ENCODE measurements around the gene ZFHX3.
A peak's percentile ranks its signal among the peaks of the same experiment; 100 is the strongest.

Gene ZFHX3

GRCh38 chr16:72800524-72801161, 247.3 kb downstream of the ZFHX3 start:
- no peak for DNase-seq (ENCODE audit: low read depth, low spot score)

- no peak for DNase-seq (ENCODE audit: low read depth, low spot score)
Measured at GRCh38 chr16:72798264-72798663, 249.7 kb downstream of the ZFHX3 start.

GRCh38 chr16:72797621-72798020, 250.3 kb downstream of the ZFHX3 start:
- DNase-seq (ENCODE audit: low read depth, low spot score) = no peak

- no peak for DNase-seq (ENCODE audit: low read depth, low spot score)
Measured at GRCh38 chr16:72796222-72796621, 251.7 kb downstream of the ZFHX3 start.

GRCh38 chr16:72794986-72795385, 252.9 kb downstream of the ZFHX3 start:
- DNase-seq (ENCODE audit: low read depth, low spot score) = no peak

GRCh38 chr16:72794319-72794718, 253.6 kb downstream of the ZFHX3 start:
- DNase-seq (ENCODE audit: low read depth, low spot score) = no peak

GRCh38 chr16:72793716-72794115, 254.2 kb downstream of the ZFHX3 start:
- DNase-seq (ENCODE audit: low read depth, low spot score) = no peak

GRCh38 chr16:72793017-72793416, 254.9 kb downstream of the ZFHX3 start:
- no peak for DNase-seq (ENCODE audit: low read depth, low spot score)

- no peak for DNase-seq (ENCODE audit: low read depth, low spot score)
Measured at GRCh38 chr16:72791786-72792185, 256.1 kb downstream of the ZFHX3 start.

- no peak for DNase-seq (ENCODE audit: low read depth, low spot score)
Measured at GRCh38 chr16:72789921-72790320, 258.0 kb downstream of the ZFHX3 start.

GRCh38 chr16:72789465-72789864, 258.5 kb downstream of the ZFHX3 start:
- no peak for DNase-seq (ENCODE audit: low read depth, low spot score)

- no peak for DNase-seq (ENCODE audit: low read depth, low spot score)
Measured at GRCh38 chr16:72788269-72788809, 259.6 kb downstream of the ZFHX3 start.

- DNase-seq (ENCODE audit: low read depth, low spot score) = peak; percentile 33
Measured at GRCh38 chr16:72787514-72788268, 260.2 kb downstream of the ZFHX3 start.

GRCh38 chr16:72787130-72787513, 260.8 kb downstream of the ZFHX3 start:
- no peak for DNase-seq (ENCODE audit: low read depth, low spot score)

- DNase-seq (ENCODE audit: low read depth, low spot score) = no peak
Measured at GRCh38 chr16:72786606-72787005, 261.3 kb downstream of the ZFHX3 start.

GRCh38 chr16:72785886-72786285, 262.0 kb downstream of the ZFHX3 start:
- DNase-seq (ENCODE audit: low read depth, low spot score) = no peak

GRCh38 chr16:72785171-72785570, 262.8 kb downstream of the ZFHX3 start:
- no peak for DNase-seq (ENCODE audit: low read depth, low spot score)

- no peak for DNase-seq (ENCODE audit: low read depth, low spot score)
Measured at GRCh38 chr16:72783716-72784318, 264.1 kb downstream of the ZFHX3 start.

- no peak for DNase-seq (ENCODE audit: low read depth, low spot score)
Measured at GRCh38 chr16:72769876-72770275, 278.1 kb downstream of the ZFHX3 start.

GRCh38 chr16:72768591-72768990, 279.3 kb downstream of the ZFHX3 start:
- no peak for DNase-seq (ENCODE audit: low read depth, low spot score)

- no peak for DNase-seq (ENCODE audit: low read depth, low spot score)
Measured at GRCh38 chr16:72766506-72766905, 281.4 kb downstream of the ZFHX3 start.

- no peak for DNase-seq (ENCODE audit: low read depth, low spot score)
Measured at GRCh38 chr16:72764015-72764654, 283.8 kb downstream of the ZFHX3 start.

All from activated CD4-positive, CD25-positive, alpha-beta regulatory T cell treated with anti-CD3 and anti-CD28 coated beads, Interleukin-2, amount 50 U/mL, for 16 hours (primary cell).